GM21825 (cell line): Measurements from ENCODE around the gene OAT.

Experiments used
- ATAC-seq: cut with Tn5 transposase; IDR thresholded peaks from one replicate; pipeline ENCODE4 v1.9.1; 2021; ENCODE audit warnings: mild to moderate bottlenecking, moderate library complexity; ENCODE audit not compliant: unreplicated experiment

OAT gene

GRCh38 chr10:124354411-124355382 lies 64.0 kb downstream of the OAT start:
- ATAC-seq, result peak; percentile 75

- no peak for ATAC-seq
Measured at GRCh38 chr10:124353896-124354295, 64.8 kb downstream of the OAT start.

- no peak for ATAC-seq
Measured at GRCh38 chr10:124353091-124353815, 65.5 kb downstream of the OAT start.

GRCh38 chr10:124351481-124352220 lies 67.1 kb downstream of the OAT start:
- no peak for ATAC-seq

GRCh38 chr10:124350806-124351205 lies 67.9 kb downstream of the OAT start:
- no peak for ATAC-seq

GRCh38 chr10:124349996-124350280 lies 68.8 kb downstream of the OAT start:
- no peak for ATAC-seq

- no peak for ATAC-seq
Measured at GRCh38 chr10:124349231-124349995, 69.3 kb downstream of the OAT start.

GRCh38 chr10:124348801-124349200 lies 69.9 kb downstream of the OAT start:
- no peak for ATAC-seq

GRCh38 chr10:124347956-124348355 lies 70.8 kb downstream of the OAT start:
- no peak for ATAC-seq
